Measurements from ENCODE around the gene SNCAIP. TPM values are rescaled to one million over a fixed set of nuclear protein-coding genes. Genes with fewer than 3 reads are reported as not detected.

Gene SNCAIP
- total RNA-seq, 1 experiment from 2014 or later, result 3.0 TPM

DNA sequence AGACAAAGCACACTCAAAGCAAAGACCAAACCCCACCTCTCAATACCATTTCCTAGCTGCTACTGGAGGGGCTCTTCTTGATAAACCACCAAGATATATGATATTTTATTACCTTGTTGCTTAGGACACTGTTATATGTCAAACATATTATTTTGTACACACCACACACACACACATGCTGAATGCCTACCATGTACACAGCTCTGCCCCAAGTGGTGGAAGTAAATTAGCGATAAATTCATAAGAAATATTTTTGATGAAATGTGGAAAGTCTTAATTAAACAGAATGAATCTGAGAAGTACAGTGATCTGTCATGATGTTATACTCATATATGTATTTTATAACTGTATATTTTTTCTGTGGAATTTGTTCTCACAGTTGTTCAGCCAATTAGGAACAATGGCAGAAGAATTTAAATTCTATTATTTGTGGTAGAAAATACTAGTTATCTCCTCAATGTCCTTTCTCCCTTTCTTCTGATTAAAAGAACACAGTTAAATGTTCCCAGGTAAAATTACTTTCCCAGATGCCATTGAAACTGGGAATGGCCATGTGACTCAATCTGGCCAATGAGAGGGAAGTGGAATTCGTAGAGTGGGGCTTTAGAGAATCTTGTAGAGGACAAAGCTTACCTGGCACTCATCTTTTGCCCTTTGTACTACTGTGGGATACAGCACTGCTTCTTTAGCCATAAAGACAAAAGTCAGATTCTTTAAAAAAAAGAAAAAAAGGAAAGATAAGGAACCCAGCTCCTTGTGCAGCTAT lies 156.5 kb downstream of the SNCAIP start:
- Histone ChIP-seq H4K5ac (ENCODE audit: insufficient read length, low read depth, low read length) (no peak overlapping the region), H2BK120ac (ENCODE audit: low read depth, low read length, poor library complexity, severe bottlenecking) (no peak overlapping the region), H2BK15ac (ENCODE audit: low read depth, low read length) (no peak overlapping the region), H3K4ac (ENCODE audit: low read depth, low read length) (no peak overlapping the region), H3K79me2 (ENCODE audit: insufficient read depth, low read length) (no peaks in the 10 kb centered on the region), H2AFZ (ENCODE audit: low read length) (no peak overlapping the region), H3K4me2 (ENCODE audit: insufficient read depth, insufficient read length, low read length) (no peak overlapping the region), H4K91ac (ENCODE audit: insufficient read length, low read depth, low read length) (no peak overlapping the region), H3K14ac (ENCODE audit: insufficient read depth, low read length) (no peak overlapping the region), H4K20me1 (ENCODE audit: control insufficient read depth, insufficient read depth, insufficient read length) (no peaks in the 10 kb centered on the region), H4K8ac (replicated peaks; ENCODE audit: insufficient read length, low read depth, low read length) (no peak overlapping the region), H3K23me2 (ENCODE audit: insufficient read length, low read depth, low read length, poor library complexity, severe bottlenecking) (no peaks in the 10 kb centered on the region), H3K9me3 (ENCODE audit: control insufficient read depth, low read depth, low read length) (no peaks in the 10 kb centered on the region), H3K27me3 (ENCODE audit: insufficient read depth, low read length) (no peaks in the 10 kb centered on the region), H3T11ph (ENCODE audit: low read length) (no peak overlapping the region), H3K9ac (ENCODE audit: extremely low read depth, insufficient read length, low read length) (no peak overlapping the region), H2BK20ac (ENCODE audit: low read depth, low read length, poor library complexity, severe bottlenecking) (no peak overlapping the region), H3K23ac (ENCODE audit: insufficient read length, low read depth, low read length) (no peak overlapping the region), H3K79me1 (ENCODE audit: insufficient read depth, low read depth, low read length, poor library complexity, severe bottlenecking) (no peaks in the 10 kb centered on the region), H3K18ac (ENCODE audit: insufficient read length, low read depth, low read length) (no peak overlapping the region), H3K56ac (ENCODE audit: insufficient read length, low read depth, low read length) (no peak overlapping the region), H2BK12ac (ENCODE audit: insufficient read length, low read depth, low read length) (no peak overlapping the region), H2AK5ac (ENCODE audit: insufficient read length, low read length) (no peak overlapping the region), H3K27ac (ENCODE audit: insufficient read length, low read depth, low read length) (no peak overlapping the region), H2BK5ac (ENCODE audit: insufficient read length, low read length) (no peak overlapping the region), H3K4me1 (ENCODE audit: insufficient read depth, low read length) (peaks cover 10% of the 10 kb centered on the region; the same call in 1 of the 2 replicates)
- TF ChIP-seq, protein P1, sequence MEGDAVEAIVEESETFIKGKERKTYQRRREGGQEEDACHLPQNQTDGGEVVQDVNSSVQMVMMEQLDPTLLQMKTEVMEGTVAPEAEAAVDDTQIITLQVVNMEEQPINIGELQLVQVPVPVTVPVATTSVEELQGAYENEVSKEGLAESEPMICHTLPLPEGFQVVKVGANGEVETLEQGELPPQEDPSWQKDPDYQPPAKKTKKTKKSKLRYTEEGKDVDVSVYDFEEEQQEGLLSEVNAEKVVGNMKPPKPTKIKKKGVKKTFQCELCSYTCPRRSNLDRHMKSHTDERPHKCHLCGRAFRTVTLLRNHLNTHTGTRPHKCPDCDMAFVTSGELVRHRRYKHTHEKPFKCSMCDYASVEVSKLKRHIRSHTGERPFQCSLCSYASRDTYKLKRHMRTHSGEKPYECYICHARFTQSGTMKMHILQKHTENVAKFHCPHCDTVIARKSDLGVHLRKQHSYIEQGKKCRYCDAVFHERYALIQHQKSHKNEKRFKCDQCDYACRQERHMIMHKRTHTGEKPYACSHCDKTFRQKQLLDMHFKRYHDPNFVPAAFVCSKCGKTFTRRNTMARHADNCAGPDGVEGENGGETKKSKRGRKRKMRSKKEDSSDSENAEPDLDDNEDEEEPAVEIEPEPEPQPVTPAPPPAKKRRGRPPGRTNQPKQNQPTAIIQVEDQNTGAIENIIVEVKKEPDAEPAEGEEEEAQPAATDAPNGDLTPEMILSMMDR (conservative IDR thresholded peaks at IDR 0.05), result no peak; the same call in 1 of the 3 replicates
- no peak overlapping the region for H3K4me3 Mint-ChIP-seq
- no peaks in the 10 kb centered on the region; a peak in 1 of 5 replicates for H3K9me3 Mint-ChIP-seq
- no CpG with 5 or more reads among the region's 2 CpGs for WGBS (ENCODE audit: extremely low coverage, insufficient read length, low lambda C conversion rate)
- H3K36me3 Mint-ChIP-seq (ENCODE audit: insufficient read depth in 1 of 3, low read depth in 3 of 3), result peaks cover 0 to 3% (median 2%) of the 10 kb centered on the region in 3 experiments; a peak in 4 of 7 replicates
- no peaks in the 10 kb centered on the region for H3K27me3 Mint-ChIP-seq (ENCODE audit: low read depth)
- DNase-seq, result no peak
- peaks cover 50 to 65% of the 10 kb centered on the region in 2 experiments for H3K4me1 Mint-ChIP-seq
- no peak overlapping the region for H3K27ac Mint-ChIP-seq
